PC-3 (cell line): Measurements from ENCODE around the gene HOGA1.

Experiments used
- CTCF ChIP-seq: fragments of 300-600 bp; sonication (generic); conservative IDR thresholded peaks from 2 replicates; pipeline ENCODE4 v1.5.1; 2017; ENCODE audit warnings: antibody characterized with exemption, low read depth, mild to moderate bottlenecking, low read length
- EZH2 ChIP-seq: fragments of 300-600 bp; sonication (generic); IDR thresholded peaks from one replicate; pipeline ENCODE4 v1.6.1; 2017; ENCODE audit warnings: antibody characterized with exemption, mild to moderate bottlenecking, low read length; ENCODE audit not compliant: unreplicated experiment

DNA sequence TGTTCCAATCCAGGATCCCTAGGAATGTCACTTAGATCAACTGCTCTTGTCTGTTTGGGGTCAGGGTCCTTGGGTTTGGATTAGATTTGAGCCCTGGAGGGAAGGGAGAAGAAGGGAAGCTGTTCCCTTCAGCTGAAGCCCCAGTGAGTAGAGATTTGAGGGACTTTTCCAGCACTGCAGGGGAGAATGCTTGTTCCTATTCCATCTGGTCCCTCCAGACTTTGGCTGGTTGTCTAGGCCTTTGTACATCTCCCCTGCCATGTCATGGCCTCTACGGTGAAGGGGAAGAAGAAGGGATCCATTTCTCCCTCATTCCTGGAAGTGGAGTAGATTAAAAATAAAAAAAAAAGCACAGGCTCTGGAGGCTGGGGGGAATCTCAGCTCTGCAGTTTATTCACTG, 16.4 kb downstream of the HOGA1 start:
- no peak for TF ChIP-seq CTCF
- no peak for TF ChIP-seq EZH2
